Mammary epithelial cell (primary cell): ENCODE results near the gene PDE3B.

Source experiments
- EZH2 ChIP-seq: IDR thresholded peaks from 2 replicates; pipeline ENCODE4 v1.6.1; 2012; ENCODE audit warnings: low read length, inconsistent platforms, borderline replicate concordance
- TF ChIP-seq, protein P1 (sequence below), 2 donors: IDR thresholded peaks in 1 of 2; conservative IDR thresholded peaks in 1 of 2; 2 replicates each; pipeline ENCODE4 v1.5.1; 2011 to 2012; ENCODE audit warnings: inconsistent platforms in 2 of 2, low read length in 2 of 2, mild to moderate bottlenecking in 2 of 2, control low read depth in 1 of 2, low read depth in 1 of 2; ENCODE audit not compliant: insufficient read depth in 1 of 2; ENCODE audit errors: extremely low read depth in 1 of 2

DNA sequence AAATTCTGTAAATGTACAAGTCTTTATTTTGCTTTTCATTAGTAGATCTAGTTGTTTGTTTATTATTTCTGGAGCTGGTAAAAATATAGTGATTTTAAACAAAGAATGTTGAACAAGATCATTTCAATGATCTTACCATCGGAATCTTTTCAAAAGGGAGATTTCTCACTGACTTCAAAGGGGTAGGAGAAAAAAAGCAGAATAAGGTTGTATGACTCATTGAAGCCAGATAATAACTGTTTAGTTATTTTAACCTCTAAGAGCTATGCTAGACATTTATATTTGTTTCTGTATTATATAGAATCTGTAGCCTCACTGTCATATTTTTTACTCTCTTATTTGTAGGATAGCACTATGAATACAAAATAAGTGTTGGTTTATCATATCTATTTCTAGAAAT, 8.1 kb upstream of the PDE3B start:
- TF ChIP-seq, protein P1, sequence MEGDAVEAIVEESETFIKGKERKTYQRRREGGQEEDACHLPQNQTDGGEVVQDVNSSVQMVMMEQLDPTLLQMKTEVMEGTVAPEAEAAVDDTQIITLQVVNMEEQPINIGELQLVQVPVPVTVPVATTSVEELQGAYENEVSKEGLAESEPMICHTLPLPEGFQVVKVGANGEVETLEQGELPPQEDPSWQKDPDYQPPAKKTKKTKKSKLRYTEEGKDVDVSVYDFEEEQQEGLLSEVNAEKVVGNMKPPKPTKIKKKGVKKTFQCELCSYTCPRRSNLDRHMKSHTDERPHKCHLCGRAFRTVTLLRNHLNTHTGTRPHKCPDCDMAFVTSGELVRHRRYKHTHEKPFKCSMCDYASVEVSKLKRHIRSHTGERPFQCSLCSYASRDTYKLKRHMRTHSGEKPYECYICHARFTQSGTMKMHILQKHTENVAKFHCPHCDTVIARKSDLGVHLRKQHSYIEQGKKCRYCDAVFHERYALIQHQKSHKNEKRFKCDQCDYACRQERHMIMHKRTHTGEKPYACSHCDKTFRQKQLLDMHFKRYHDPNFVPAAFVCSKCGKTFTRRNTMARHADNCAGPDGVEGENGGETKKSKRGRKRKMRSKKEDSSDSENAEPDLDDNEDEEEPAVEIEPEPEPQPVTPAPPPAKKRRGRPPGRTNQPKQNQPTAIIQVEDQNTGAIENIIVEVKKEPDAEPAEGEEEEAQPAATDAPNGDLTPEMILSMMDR (conservative IDR thresholded peaks at IDR 0.05 in 1 of 2, IDR thresholded peaks at IDR 0.05 in 1 of 2; ENCODE audit: extremely low read depth in 1 of 2, insufficient read depth in 1 of 2, low read depth in 1 of 2, low read length in 2 of 2), result no peak
- no peak for TF ChIP-seq EZH2
